Measurements from ENCODE around the gene SNW1.

SNW1 gene

GRCh38 chr14:77681196-77682157 is 79.5 kb downstream of the SNW1 start:
- TF ChIP-seq CTCF (IDR thresholded peaks at IDR 0.05; ENCODE audit: borderline replicate concordance, insufficient read depth, low read depth, low read length): no peak
- H3K4me3 ChIP-seq (ENCODE audit: low read depth, low read length): no peak overlapping the region

GRCh38 chr14:77674931-77675330 is 86.0 kb downstream of the SNW1 start:
- no peak for TF ChIP-seq CTCF (IDR thresholded peaks at IDR 0.05; ENCODE audit: borderline replicate concordance, insufficient read depth, low read depth, low read length)
- H3K4me3 ChIP-seq (ENCODE audit: low read depth, low read length): no peak overlapping the region

DNA sequence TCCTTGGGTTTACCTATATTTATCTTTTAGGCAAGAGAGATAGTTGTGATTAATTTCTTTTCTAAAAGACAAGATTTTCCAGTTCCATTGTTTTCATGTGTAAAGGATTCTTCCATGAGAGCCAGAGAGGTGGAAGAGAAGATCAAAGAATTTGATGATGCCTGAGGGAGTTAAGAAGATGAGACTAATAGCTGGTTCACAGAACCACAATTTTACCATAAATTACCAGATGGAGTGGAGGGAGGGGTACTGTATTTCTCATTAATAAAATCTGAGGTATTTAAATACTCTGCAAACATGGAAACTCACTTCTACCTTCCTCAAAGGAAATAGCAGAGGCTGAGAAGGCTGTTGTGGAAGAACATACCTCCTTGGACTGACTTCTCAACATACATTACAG is 87.8 kb downstream of the SNW1 start:
- no peak for TF ChIP-seq CTCF (IDR thresholded peaks at IDR 0.05; ENCODE audit: borderline replicate concordance, insufficient read depth, low read depth, low read length)
- H3K4me3 ChIP-seq (ENCODE audit: low read depth, low read length): no peak overlapping the region
